Measurements from ENCODE around the gene ARAP1. TPM values are rescaled to one million over a fixed set of nuclear protein-coding genes. Genes with fewer than 3 reads are reported as not detected.

Gene ARAP1
- total RNA-seq, 2 experiments from 2014 or later, result 83.6 to 101 TPM

DNA sequence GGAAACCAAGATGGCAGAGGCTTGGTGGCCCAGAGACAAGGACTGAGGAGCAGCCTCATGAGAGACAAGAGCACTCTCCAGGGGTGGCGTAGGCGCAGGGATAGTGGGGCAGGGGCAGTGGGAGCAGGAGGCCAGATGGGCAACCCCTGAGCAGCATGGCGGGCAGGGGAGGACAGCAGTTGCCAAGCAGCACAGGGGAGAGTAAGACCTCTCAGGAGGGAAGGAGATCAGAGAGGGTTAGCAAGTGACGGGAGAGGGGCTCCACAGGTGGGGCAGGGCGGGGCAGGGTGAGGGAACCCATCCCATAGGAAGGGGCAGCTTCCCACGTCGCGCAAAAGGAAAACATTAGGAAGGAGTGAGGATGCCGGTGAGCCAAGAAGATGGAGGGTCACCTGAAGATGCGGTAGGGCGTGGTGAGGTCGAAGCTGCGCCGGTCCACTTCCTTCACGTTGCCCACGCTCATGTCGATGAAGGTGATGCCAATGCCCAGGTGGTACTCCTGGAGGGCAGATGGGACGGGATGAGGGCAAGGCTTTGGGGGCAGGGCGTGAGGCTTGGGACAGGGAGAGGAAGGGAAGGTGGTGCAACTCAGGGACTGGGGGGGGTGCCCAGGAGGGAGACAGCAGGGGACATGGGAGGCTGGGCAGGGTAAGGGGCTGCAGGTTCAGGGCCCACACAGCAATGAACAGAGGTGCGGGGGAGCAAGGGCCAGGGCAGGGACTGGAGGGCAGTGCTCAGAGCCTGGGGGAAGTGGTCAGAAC lies 42.5 kb downstream of the ARAP1 start:
- Mint-ChIP-seq H3K27ac (no peak overlapping the region), H3K4me1 (peaks cover 5% of the 10 kb centered on the region), H3K36me3 (ENCODE audit: low read depth) (peaks cover 33% of the 10 kb centered on the region), H3K27me3 (no peaks in the 10 kb centered on the region), H3K9me3 (no peaks in the 10 kb centered on the region), H3K4me3 (no peak overlapping the region)
- ChIA-PET POLR2A (no interaction called here), CTCF (interaction anchor here (0.7 kb wide), 1 partner anchor 65 kb away, joined by 6 read pairs; no protein-coding TSS in a partner anchor)
- DNase-seq, result no peak

DNA sequence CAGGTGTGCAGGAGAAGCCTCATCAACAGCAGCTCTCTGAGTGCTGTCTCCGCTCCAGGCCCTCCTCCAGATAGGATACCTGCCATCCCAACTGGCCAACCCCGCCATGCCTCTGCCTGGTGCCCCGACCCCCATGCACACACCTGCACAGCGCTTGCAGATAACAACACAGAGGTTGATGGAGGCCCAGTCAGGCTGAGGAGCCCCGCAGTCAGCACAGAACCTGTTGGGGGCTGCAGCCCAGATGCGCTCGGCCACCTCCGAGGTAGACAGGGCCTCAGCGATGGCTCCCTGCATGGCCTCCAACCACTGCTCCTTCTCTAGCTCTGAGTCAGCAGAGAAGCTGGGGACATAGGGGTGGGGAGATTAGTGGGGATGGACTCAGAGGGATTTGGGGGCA lies 45.2 kb downstream of the ARAP1 start:
- H3K27me3 Mint-ChIP-seq, result no peaks in the 10 kb centered on the region
- DNase-seq, result no peak
- no peaks in the 10 kb centered on the region for H3K9me3 Mint-ChIP-seq
- H3K4me1 Mint-ChIP-seq, result no peaks in the 10 kb centered on the region
- ChIA-PET POLR2A (no interaction called here), CTCF (interaction anchor here (1.3 to 1.6 kb wide), 2 partner anchors 9 to 22 kb away, joined by 3 read pairs; no protein-coding TSS in a partner anchor)
- no peak overlapping the region for H3K27ac Mint-ChIP-seq
- H3K36me3 Mint-ChIP-seq (ENCODE audit: low read depth), result peaks cover 27% of the 10 kb centered on the region
- no peak overlapping the region for H3K4me3 Mint-ChIP-seq

- Mint-ChIP-seq H3K27ac (peak overlapping the region; percentile 65), H3K4me3 (no peak overlapping the region), H3K27me3 (no peaks in the 10 kb centered on the region), H3K4me1 (no peaks in the 10 kb centered on the region), H3K36me3 (ENCODE audit: low read depth) (peaks cover 30% of the 10 kb centered on the region), H3K9me3 (no peaks in the 10 kb centered on the region)
- DNase-seq, result no peak
- POLR2A ChIA-PET, result no interaction called here
- CTCF ChIA-PET, result interaction anchor here (1.3 to 1.6 kb wide), 2 partner anchors 10 to 22 kb away, joined by 3 read pairs; no protein-coding TSS in a partner anchor
Measured at GRCh38 chr11:72706579-72706978, 45.6 kb downstream of the ARAP1 start.

DNA sequence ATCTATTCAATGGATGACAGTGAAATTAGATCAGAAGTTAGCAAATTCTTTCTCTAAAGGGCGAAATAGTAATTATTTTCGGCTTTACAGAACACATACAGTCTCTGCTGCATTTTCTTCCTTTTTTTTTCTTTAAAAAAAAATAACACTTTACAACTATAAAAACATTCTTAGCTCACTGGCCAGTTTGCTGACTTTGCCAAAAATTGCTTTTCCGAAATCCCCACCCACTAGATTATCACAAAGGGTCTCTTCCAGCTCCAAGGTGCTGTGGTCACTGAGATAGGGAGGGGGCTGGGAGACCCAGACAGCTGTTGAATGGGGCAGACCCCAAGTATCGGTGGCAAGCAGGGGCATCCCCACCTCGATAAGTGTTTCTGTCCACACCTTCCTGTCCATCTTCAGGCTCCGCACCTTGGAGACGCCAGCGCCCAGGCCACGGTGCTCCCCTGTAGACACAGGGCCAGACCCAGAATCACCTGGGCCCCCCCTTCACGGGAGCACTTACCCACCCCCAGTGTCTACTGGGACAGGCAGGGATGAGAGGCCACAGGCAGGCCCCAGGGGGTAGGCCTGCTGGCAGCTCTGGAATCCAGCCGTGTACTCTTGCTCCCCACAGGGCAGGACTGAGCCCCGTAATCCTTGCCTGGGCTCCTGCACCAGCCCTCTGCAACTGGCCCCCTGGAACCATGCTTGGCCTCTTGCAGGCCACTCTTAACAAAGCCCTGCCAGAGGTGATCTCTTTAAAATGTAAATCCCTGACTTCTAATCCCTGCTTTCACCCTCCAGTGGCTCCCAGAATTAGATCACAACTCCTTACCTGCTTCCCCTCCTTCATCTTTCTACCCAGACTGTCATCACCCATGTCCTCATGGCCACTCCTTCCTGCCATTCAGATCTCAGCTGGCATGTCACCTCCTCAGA lies 46.5 kb downstream of the ARAP1 start:
- Mint-ChIP-seq H3K36me3 (ENCODE audit: low read depth) (peaks cover 31% of the 10 kb centered on the region), H3K27me3 (no peaks in the 10 kb centered on the region), H3K4me3 (no peak overlapping the region), H3K9me3 (no peaks in the 10 kb centered on the region), H3K4me1 (no peaks in the 10 kb centered on the region), H3K27ac (no peak overlapping the region)
- CTCF ChIA-PET, result interaction anchor here (1.3 to 1.6 kb wide), 2 partner anchors 11 to 21 kb away, joined by 3 read pairs; no protein-coding TSS in a partner anchor
- POLR2A ChIA-PET, result no interaction called here
- DNase-seq, result no peak

GRCh38 chr11:72704783-72705265 lies 47.4 kb downstream of the ARAP1 start:
- ChIA-PET CTCF (interaction anchor here (0.6 to 1.3 kb wide), 2 partner anchors 20 to 37 kb away, joined by 3 to 4 read pairs; no protein-coding TSS in a partner anchor), POLR2A (no interaction called here)
- no peak overlapping the region for H3K27ac Mint-ChIP-seq
- no peaks in the 10 kb centered on the region for H3K9me3 Mint-ChIP-seq
- DNase-seq, result no peak
- H3K4me3 Mint-ChIP-seq, result no peak overlapping the region
- H3K4me1 Mint-ChIP-seq, result no peaks in the 10 kb centered on the region
- no peaks in the 10 kb centered on the region for H3K27me3 Mint-ChIP-seq
- peaks cover 33% of the 10 kb centered on the region for H3K36me3 Mint-ChIP-seq (ENCODE audit: low read depth)

GRCh38 chr11:72704028-72704782 lies 48.0 kb downstream of the ARAP1 start:
- no peak for DNase-seq
- POLR2A ChIA-PET, result no interaction called here
- H3K4me3 Mint-ChIP-seq, result no peak overlapping the region
- no peaks in the 10 kb centered on the region for H3K9me3 Mint-ChIP-seq
- CTCF ChIA-PET, result interaction anchor here (0.5 to 1.3 kb wide), 4 partner anchors 20 to 663 kb away, joined by 3 to 5 read pairs (median 4); no protein-coding TSS in a partner anchor
- no peaks in the 10 kb centered on the region for H3K4me1 Mint-ChIP-seq
- no peak overlapping the region for H3K27ac Mint-ChIP-seq
- no peaks in the 10 kb centered on the region for H3K27me3 Mint-ChIP-seq
- H3K36me3 Mint-ChIP-seq (ENCODE audit: low read depth), result peaks cover 35% of the 10 kb centered on the region

DNA sequence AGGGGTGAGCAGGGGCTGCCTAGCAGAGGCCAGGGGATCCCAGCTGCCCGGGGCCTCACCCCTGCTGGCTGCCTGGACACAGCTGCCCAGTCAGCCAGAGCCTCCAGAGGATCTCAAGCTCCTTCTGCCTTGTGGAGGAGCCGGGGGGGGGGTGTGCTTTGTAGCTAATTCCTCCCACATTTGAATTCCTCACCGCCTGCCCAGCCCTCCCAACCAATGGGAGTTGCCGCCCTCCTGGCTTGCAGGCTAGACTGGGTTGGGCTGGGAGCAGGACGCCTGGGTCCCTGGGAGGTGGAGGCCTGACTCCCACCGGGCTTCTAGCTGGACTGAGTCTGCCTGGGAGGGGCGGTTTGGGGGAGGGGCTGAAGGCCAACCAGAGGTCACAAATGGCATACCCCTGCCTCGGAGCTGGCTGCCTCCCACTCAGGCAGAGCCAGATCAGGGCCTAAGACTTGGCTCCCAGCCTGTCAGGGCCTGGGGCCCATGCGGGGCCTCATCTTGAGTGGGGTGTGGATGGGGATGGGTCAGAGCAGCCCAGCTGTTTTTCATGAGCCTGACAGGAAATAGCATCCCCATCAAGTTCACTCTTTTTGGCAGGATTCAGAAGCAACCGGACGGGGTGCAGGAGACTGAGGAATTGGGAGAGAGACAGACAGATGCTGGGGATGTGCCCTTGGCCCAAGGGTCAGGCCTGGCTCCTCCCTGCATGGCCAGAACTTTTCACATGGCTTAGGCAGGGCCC lies 48.8 kb downstream of the ARAP1 start:
- POLR2A ChIA-PET, result no interaction called here

DNA sequence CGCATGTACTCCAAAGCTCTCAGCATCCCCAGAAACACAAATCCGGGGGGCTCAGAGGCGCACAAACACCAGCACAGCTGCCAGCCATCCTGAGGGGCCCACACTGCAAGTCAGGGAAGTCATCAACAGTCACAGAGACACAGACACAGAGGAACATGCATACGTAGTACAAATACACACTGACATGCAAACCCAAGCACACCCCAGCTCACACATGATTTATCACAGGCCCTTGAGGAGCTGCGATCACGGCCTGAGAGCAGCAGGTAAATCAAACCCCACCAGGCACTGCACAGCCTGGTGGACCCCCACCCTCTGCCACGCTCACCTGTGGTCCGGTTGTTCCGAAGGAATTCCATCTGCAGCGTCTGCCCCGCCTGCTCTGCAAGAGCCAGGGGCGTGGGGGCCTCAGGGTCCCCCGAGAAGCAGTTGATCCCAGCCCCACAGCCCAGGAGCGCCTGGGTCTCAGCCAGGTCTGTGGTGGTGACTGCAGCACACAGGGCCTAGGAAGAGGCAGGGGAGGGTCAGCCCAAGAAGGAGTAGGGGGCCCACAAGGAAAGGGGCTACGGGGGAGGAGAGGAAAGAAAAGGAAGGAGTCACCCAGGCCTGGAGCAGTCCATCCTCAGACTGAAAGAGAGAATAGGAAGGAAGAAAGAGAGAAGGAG lies 49.5 kb downstream of the ARAP1 start:
- Mint-ChIP-seq H3K27ac (no peak overlapping the region), H3K36me3 (ENCODE audit: low read depth) (peaks cover 36% of the 10 kb centered on the region), H3K4me3 (no peak overlapping the region), H3K4me1 (no peaks in the 10 kb centered on the region), H3K27me3 (no peaks in the 10 kb centered on the region), H3K9me3 (no peaks in the 10 kb centered on the region)
- no peak for DNase-seq
- POLR2A ChIA-PET, result no interaction called here
- CTCF ChIA-PET, result no interaction called here

More for the DNA sequence above, 48.8 kb downstream of the ARAP1 start:
- H3K27me3 Mint-ChIP-seq, result no peaks in the 10 kb centered on the region
- H3K36me3 Mint-ChIP-seq (ENCODE audit: low read depth), result peaks cover 34% of the 10 kb centered on the region
- DNase-seq, result no peak
- no peaks in the 10 kb centered on the region for H3K9me3 Mint-ChIP-seq
- CTCF ChIA-PET, result interaction anchor here (0.5 to 1.3 kb wide), 3 partner anchors 19 to 664 kb away, joined by 4 to 5 read pairs (median 4); no protein-coding TSS in a partner anchor
- H3K4me3 Mint-ChIP-seq, result no peak overlapping the region
- H3K4me1 Mint-ChIP-seq, result no peaks in the 10 kb centered on the region
- H3K27ac Mint-ChIP-seq, result no peak overlapping the region

GRCh38 chr11:72702096-72702495 lies 50.1 kb downstream of the ARAP1 start:
- POLR2A ChIA-PET, result no interaction called here
- no peak for DNase-seq
- H3K36me3 Mint-ChIP-seq (ENCODE audit: low read depth), result peaks cover 31% of the 10 kb centered on the region
- no peaks in the 10 kb centered on the region for H3K27me3 Mint-ChIP-seq
- CTCF ChIA-PET, result no interaction called here
- no peaks in the 10 kb centered on the region for H3K9me3 Mint-ChIP-seq
- H3K4me3 Mint-ChIP-seq, result no peak overlapping the region
- no peaks in the 10 kb centered on the region for H3K4me1 Mint-ChIP-seq
- no peak overlapping the region for H3K27ac Mint-ChIP-seq

- CTCF ChIA-PET, result no interaction called here
- Mint-ChIP-seq H3K27me3 (no peaks in the 10 kb centered on the region), H3K27ac (no peak overlapping the region), H3K4me3 (no peak overlapping the region), H3K36me3 (ENCODE audit: low read depth) (peaks cover 28% of the 10 kb centered on the region), H3K9me3 (no peaks in the 10 kb centered on the region), H3K4me1 (no peaks in the 10 kb centered on the region)
- DNase-seq, result no peak
- POLR2A ChIA-PET, result no interaction called here
Measured at GRCh38 chr11:72701466-72701865, 50.7 kb downstream of the ARAP1 start.

DNA sequence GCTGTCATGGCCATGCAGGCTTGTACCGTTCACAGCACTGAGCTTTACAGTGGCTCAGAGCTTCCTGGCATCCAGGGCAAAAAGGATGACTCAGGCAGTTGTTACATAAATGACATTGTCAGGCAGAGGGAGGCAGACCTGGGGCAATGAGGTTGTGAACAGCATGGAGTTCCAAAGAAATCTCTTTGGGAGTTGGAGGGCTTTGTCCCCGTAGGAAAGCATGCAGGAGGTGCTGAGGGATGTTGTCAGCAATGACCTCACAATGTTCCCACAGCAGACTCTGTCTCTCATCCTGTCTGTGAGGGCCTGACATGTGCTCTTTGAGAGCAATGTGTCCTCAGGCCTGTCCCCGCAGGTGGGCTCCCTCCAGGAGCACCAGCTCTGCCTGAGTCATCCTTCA lies 52.1 kb downstream of the ARAP1 start:
- H3K36me3 Mint-ChIP-seq (ENCODE audit: low read depth), result peaks cover 32% of the 10 kb centered on the region
- H3K27ac Mint-ChIP-seq, result no peak overlapping the region
- POLR2A ChIA-PET, result no interaction called here
- DNase-seq, result no peak
- no peak overlapping the region for H3K4me3 Mint-ChIP-seq
- H3K27me3 Mint-ChIP-seq, result no peaks in the 10 kb centered on the region
- no peaks in the 10 kb centered on the region for H3K4me1 Mint-ChIP-seq
- H3K9me3 Mint-ChIP-seq, result no peaks in the 10 kb centered on the region
- CTCF ChIA-PET, result interaction anchor here (6.1 kb wide), 1 partner anchor 17 kb away, joined by 32 read pairs; no protein-coding TSS in a partner anchor
